OCI-LY7 (cell line): ENCODE results near the gene GPS1. TPM values are rescaled to one million over a fixed set of nuclear protein-coding genes. Genes with fewer than 3 reads are reported as not detected.

Experiments
- BruUV-seq: library from RNA; stranded (reverse); fragments of 400-500 nt; replicated peaks from 2 replicates; lab custom pipeline; 2021; lab: Mats Ljungman, UMichigan
- CTCF ChIA-PET: fragments of 300-600 bp; sonication (Branson Sonifier 250); formaldehyde crosslinking; loops from one replicate; lab custom pipeline; 2022; ENCODE audit warnings: antibody characterized with exemption; ENCODE audit not compliant: unreplicated experiment; lab: Charles Lee
- POLR2A ChIA-PET: fragments of 300-600 bp; sonication (Branson Sonifier 250); formaldehyde crosslinking; loops from one replicate; lab custom pipeline; 2022; ENCODE audit warnings: antibody characterized with exemption; lab: Charles Lee
- DNase-seq: peaks from one replicate; pipeline ENCODE4 v3.0.0-alpha.2; 2015; ENCODE audit warnings: low spot score
- H2AFZ ChIP-seq: fragments of 200-600 bp; sonication (generic), shearing (Covaris generic); 2 replicates; pipeline ENCODE4 v1.6.1; 2014; ENCODE audit warnings: mild to moderate bottlenecking, antibody characterized with exemption, low read length, moderate library complexity
- H3K27ac ChIP-seq: fragments of 200-600 bp; sonication (generic); 2 replicates; pipeline ENCODE4 v1.5.1; 2014; ENCODE audit warnings: mixed run types, low read depth, mild to moderate bottlenecking, moderate library complexity, low read length, inconsistent platforms; ENCODE audit not compliant: poor library complexity, severe bottlenecking
- H3K36me3 ChIP-seq: fragments of 200-600 bp; sonication (generic); 2 replicates; pipeline ENCODE4 v1.6.1; 2014; ENCODE audit warnings: mild to moderate bottlenecking, antibody characterized with exemption, low read length, moderate library complexity, mixed read lengths; ENCODE audit not compliant: insufficient read depth
- H3K4me1 ChIP-seq: fragments of 200-600 bp; sonication (generic); 2 replicates; pipeline ENCODE4 v1.5.1; 2014; ENCODE audit warnings: mild to moderate bottlenecking, low read length; ENCODE audit not compliant: insufficient read depth, poor library complexity, severe bottlenecking
- H3K4me2 ChIP-seq: fragments of 200-600 bp; sonication (generic); 2 replicates; pipeline ENCODE4 v1.6.1; 2014; ENCODE audit warnings: mild to moderate bottlenecking, low read length
- H3K4me3 ChIP-seq: fragments of 200-600 bp; sonication (generic); 2 replicates; pipeline ENCODE4 v1.5.1; 2014; ENCODE audit warnings: mild to moderate bottlenecking, low read depth, low read length; ENCODE audit not compliant: poor library complexity, severe bottlenecking
- H3K79me2 ChIP-seq: fragments of 200-600 bp; sonication (generic); 2 replicates; pipeline ENCODE4 v1.6.1; 2016; ENCODE audit warnings: low read depth, mild to moderate bottlenecking, low read length, moderate library complexity, mixed read lengths; ENCODE audit not compliant: insufficient read depth
- H3K9me2 ChIP-seq: fragments of 200-600 bp; sonication (generic); 2 replicates; pipeline ENCODE4 v1.6.1; 2016; ENCODE audit warnings: mild to moderate bottlenecking, low read length, mixed read lengths; ENCODE audit not compliant: insufficient read depth
- H3K9me3 ChIP-seq: fragments of 200-600 bp; sonication (generic); 2 replicates; pipeline ENCODE4 v1.6.1; 2014; ENCODE audit warnings: mild to moderate bottlenecking, mixed run types, low read length, mixed read lengths
- H4K20me1 ChIP-seq: fragments of 200-600 bp; sonication (generic); 2 replicates; pipeline ENCODE4 v1.6.1; 2014; ENCODE audit warnings: mild to moderate bottlenecking, antibody characterized with exemption, low read length, moderate library complexity, mixed read lengths; ENCODE audit not compliant: insufficient read depth
- CTCF ChIP-seq: fragments of 200-600 bp; sonication (generic); conservative IDR thresholded peaks from 2 replicates; pipeline ENCODE4 v1.5.1; 2014; ENCODE audit warnings: mild to moderate bottlenecking, antibody characterized with exemption, low read length, moderate library complexity, mixed read lengths
- EZH2phosphoT487 ChIP-seq: fragments of 200-600 bp; sonication (generic); IDR thresholded peaks from 2 replicates; pipeline ENCODE4 v1.6.1; 2018; ENCODE audit warnings: low read depth, borderline replicate concordance, mild to moderate bottlenecking, mixed run types, antibody characterized with exemption, low read length, moderate library complexity, mixed read lengths
- intact Hi-C: fragments of 100-400 bp; cut with micrococcal nuclease; formaldehyde crosslinking; loops from one replicate; pipeline ENCODE4 v1.10.0; 2022; ENCODE audit not compliant: unreplicated experiment
- total RNA-seq, 2 experiments: library from RNA; depleted of rRNA in 1 of 2; stranded (reverse); fragments of >200 nt in 1 of 2; shearing (Covaris generic) in 1 of 2; gene quantifications; 2 replicates each; pipeline ENCODE4 v1.2.3, GENCODE V29; 2014 to 2022

GPS1 gene
- total RNA-seq, 2 experiments from 2014 or later, result 133 to 169 TPM

- no peak for TF ChIP-seq EZH2phosphoT487
- no peak for TF ChIP-seq CTCF
- Histone ChIP-seq H3K4me1 (peaks cover 19% of the 10 kb centered on the region), H3K4me3 (peak overlapping the region; percentile 97), H3K36me3 (peaks cover 54% of the 10 kb centered on the region), H3K27ac (peak overlapping the region; percentile 42), H3K9me3 (no peaks in the 10 kb centered on the region), H3K9me2 (no peaks in the 10 kb centered on the region), H3K4me2 (peak overlapping the region; percentile 96), H3K79me2 (peaks cover 18% of the 10 kb centered on the region; the same call in 1 of the 2 replicates), H4K20me1 (no peaks in the 10 kb centered on the region; the same call in 1 of the 2 replicates), H2AFZ (no peak overlapping the region)
- ChIA-PET POLR2A (interaction anchor here (1.0 kb wide), 1 partner anchor 38 kb away, joined by 3 read pairs; no protein-coding TSS in a partner anchor), CTCF (no interaction called here)
- intact Hi-C loops, result no loop called here
- BruUV-seq, result no TSS peak
- DNase-seq, result no peak
These were observed 12.0 kb downstream of the GPS1 start for GRCh38 chr17:82063424-82064415.

GRCh38 chr17:82064433-82065192 lies 12.9 kb downstream of the GPS1 start:
- H3K27ac ChIP-seq, result peak overlapping the region; percentile 42
- peak overlapping the region; percentile 96 for H3K4me2 ChIP-seq
- ChIA-PET POLR2A (interaction anchor here (1.0 kb wide), 1 partner anchor 38 kb away, joined by 3 read pairs; no protein-coding TSS in a partner anchor), CTCF (interaction anchor here (0.9 kb wide), 1 partner anchor 27 kb away, joined by 3 read pairs; the partner anchor contains the start of gene DCXR)
- no peak overlapping the region for H2AFZ ChIP-seq
- peak; percentile 65 for DNase-seq
- H3K9me3 ChIP-seq, result no peaks in the 10 kb centered on the region
- no peak for TF ChIP-seq EZH2phosphoT487
- no peak for TF ChIP-seq CTCF
- H3K4me1 ChIP-seq, result peaks cover 19% of the 10 kb centered on the region
- H3K4me3 ChIP-seq, result peak overlapping the region; percentile 97
- H3K36me3 ChIP-seq, result peaks cover 46% of the 10 kb centered on the region
- H4K20me1 ChIP-seq, result no peaks in the 10 kb centered on the region; the same call in 1 of the 2 replicates
- TSS peak; percentile 78 for BruUV-seq
- no peaks in the 10 kb centered on the region for H3K9me2 ChIP-seq
- intact Hi-C loops, result no loop called here
- H3K79me2 ChIP-seq, result peaks cover 18% of the 10 kb centered on the region; the same call in 1 of the 2 replicates
